Ovary (tissue), 3 donors: ENCODE data around the gene SPOCK1.

Experiments
- EP300 ChIP-seq: sonication (generic); formaldehyde crosslinking; IDR thresholded peaks from one replicate; pipeline ENCODE4 v1.6.1; 2017; ENCODE audit warnings: antibody characterized with exemption
- POLR2A ChIP-seq: fragments of 450-650 bp; IDR thresholded peaks from one replicate; pipeline ENCODE4 v1.6.1; 2017; ENCODE audit warnings: antibody characterized with exemption, mild to moderate bottlenecking, moderate library complexity
- TF ChIP-seq, protein P1 (sequence below), 3 donors: fragments of 450-650 bp in 2 of 3; fragments of 200-600 bp in 1 of 3; IDR thresholded peaks; one replicate each; pipeline versions ENCODE4 v1.5.1 to v1.8.0; 2016 to 2022; ENCODE audit warnings: antibody characterized with exemption in 3 of 3, mild to moderate bottlenecking in 1 of 3
- donor health status: DM: no; HTN: no; CAD: no.

DNA sequence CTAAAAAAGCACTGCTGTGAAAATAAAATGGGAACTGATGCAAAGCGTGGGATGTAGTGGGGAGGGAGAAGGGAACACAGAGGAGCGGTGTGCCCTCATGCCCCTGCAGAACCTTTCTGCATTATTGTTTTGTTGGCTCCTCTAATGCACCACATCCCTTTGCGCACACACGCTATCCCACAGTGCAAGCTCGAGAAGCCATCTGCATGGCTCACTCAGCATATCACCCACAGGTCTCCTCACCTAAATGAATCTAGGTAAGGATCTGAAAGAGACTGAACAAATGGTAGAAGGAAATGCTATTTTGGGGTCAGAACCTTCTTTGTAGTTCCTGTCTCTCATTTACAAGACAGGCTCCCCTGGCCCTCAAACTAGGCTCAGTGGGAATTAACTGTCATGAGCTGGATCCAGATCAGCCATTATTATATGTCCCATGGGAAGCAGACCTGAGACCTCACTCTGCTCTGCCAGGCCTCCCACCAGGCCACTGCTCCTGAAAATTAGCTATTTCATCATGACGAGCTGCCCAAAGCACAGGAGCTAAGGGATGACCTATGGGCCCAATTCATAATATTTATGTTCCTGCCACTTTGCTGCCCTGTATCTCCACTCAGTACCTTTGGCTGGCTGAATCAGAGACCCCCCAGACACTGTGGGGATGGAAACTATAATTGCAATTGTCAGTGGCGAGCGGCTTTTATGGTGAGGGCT lies 169.4 kb downstream of the SPOCK1 start:
- TF ChIP-seq POLR2A (no peak), EP300 (no peak)
- TF ChIP-seq, protein P1, sequence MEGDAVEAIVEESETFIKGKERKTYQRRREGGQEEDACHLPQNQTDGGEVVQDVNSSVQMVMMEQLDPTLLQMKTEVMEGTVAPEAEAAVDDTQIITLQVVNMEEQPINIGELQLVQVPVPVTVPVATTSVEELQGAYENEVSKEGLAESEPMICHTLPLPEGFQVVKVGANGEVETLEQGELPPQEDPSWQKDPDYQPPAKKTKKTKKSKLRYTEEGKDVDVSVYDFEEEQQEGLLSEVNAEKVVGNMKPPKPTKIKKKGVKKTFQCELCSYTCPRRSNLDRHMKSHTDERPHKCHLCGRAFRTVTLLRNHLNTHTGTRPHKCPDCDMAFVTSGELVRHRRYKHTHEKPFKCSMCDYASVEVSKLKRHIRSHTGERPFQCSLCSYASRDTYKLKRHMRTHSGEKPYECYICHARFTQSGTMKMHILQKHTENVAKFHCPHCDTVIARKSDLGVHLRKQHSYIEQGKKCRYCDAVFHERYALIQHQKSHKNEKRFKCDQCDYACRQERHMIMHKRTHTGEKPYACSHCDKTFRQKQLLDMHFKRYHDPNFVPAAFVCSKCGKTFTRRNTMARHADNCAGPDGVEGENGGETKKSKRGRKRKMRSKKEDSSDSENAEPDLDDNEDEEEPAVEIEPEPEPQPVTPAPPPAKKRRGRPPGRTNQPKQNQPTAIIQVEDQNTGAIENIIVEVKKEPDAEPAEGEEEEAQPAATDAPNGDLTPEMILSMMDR (IDR thresholded peaks at IDR 0.05) = no peak
